ENCODE measurements around the gene GPR108. TPM values are rescaled to one million over a fixed set of nuclear protein-coding genes. Genes with fewer than 3 reads are reported as not detected.

The GPR108 gene
- total and polyA plus RNA-seq, 2 of the 13 experiments (the other 11 are each of a cell fraction or from before 2014, with no cell fraction given): 36.4 to 63.0 TPM

DNA sequence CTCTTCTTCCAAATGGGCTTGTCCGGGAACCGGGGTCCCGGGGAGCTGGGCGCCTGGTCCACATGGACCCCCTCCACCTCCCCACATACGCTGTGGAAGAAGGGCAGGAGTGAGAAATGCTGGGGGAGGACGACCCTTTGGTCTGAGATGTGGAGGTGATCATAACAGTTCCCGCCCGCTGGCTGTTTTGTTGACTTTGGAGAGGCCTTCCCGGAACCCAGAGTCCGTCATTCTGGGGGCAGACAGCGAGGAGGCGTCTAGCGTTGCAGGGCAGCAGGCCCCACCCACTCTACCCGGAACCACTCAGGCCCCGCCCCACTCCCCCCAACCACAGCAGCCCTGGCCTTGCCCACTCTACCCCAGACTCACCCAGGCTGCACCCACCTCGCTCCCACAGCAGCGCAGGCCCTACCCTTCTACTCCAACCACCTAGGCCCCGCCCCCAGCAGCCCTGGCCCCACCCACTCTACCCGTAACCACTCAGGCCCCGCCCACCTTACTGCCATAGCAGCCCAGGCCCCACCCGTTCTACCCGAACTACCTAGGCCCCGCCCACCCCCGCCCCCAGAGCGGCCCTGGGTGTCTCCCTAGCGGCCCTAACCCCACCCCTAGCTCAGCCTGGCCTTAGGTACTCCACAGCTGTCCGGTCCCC is 7.1 kb downstream of the GPR108 start (continued):
- TF ChIP-seq CAMTA2 (CRISPR knock-in tag; IDR thresholded peaks at IDR 0.05; ENCODE audit: borderline replicate concordance) (no peak), RFX3 (CRISPR knock-in tag; IDR thresholded peaks at IDR 0.05) (peak; percentile 49), ZNF766 (CRISPR knock-in tag; IDR thresholded peaks at IDR 0.05; ENCODE audit: borderline replicate concordance) (no peak), THAP11 (CRISPR knock-in tag; IDR thresholded peaks at IDR 0.05) (peak; percentile 81), ZNF619 (CRISPR knock-in tag; IDR thresholded peaks at IDR 0.05) (no peak), POLR2AphosphoS2 (IDR thresholded peaks at IDR 0.05; ENCODE audit: low read depth, low read length) (no peak), ELF3 (CRISPR knock-in tag; IDR thresholded peaks at IDR 0.05) (peak; percentile 84), SMYD3 (CRISPR knock-in tag; IDR thresholded peaks at IDR 0.05) (no peak), RAD21 (CRISPR knock-in tag; IDR thresholded peaks at IDR 0.05) (0 out of 2 replicates have a peak, but pooled peaks have one; percentile 24), MEIS1 (CRISPR knock-in tag; IDR thresholded peaks at IDR 0.05; ENCODE audit: borderline replicate concordance) (no peak; the same call in 1 of the 2 replicates), ZC3H4 (CRISPR knock-in tag; IDR thresholded peaks at IDR 0.05; ENCODE audit: borderline replicate concordance) (no peak), HNRNPL (IDR thresholded peaks at IDR 0.05; ENCODE audit: low read depth, low read length) (peak; percentile 87), ZSCAN25 (CRISPR knock-in tag; IDR thresholded peaks at IDR 0.05) (no peak; the same call in 1 of the 2 replicates), NFIC (IDR thresholded peaks at IDR 0.05; ENCODE audit: low read length) (no peak), ZNF761 (CRISPR knock-in tag; conservative IDR thresholded peaks at IDR 0.05) (no peak), ZNF136 (CRISPR knock-in tag; IDR thresholded peaks at IDR 0.05; ENCODE audit: low read depth) (no peak; the same call in 1 of the 2 replicates), PPARG (CRISPR knock-in tag; conservative IDR thresholded peaks at IDR 0.05) (peak; percentile 58)
- TF ChIP-seq, protein P1, sequence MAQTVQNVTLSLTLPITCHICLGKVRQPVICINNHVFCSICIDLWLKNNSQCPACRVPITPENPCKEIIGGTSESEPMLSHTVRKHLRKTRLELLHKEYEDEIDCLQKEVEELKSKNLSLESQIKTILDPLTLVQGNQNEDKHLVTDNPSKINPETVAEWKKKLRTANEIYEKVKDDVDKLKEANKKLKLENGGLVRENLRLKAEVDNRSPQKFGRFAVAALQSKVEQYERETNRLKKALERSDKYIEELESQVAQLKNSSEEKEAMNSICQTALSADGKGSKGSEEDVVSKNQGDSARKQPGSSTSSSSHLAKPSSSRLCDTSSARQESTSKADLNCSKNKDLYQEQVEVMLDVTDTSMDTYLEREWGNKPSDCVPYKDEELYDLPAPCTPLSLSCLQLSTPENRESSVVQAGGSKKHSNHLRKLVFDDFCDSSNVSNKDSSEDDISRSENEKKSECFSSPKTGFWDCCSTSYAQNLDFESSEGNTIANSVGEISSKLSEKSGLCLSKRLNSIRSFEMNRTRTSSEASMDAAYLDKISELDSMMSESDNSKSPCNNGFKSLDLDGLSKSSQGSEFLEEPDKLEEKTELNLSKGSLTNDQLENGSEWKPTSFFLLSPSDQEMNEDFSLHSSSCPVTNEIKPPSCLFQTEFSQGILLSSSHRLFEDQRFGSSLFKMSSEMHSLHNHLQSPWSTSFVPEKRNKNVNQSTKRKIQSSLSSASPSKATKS (CRISPR knock-in tag; IDR thresholded peaks at IDR 0.05): no peak
- TF ChIP-seq, protein P2, sequence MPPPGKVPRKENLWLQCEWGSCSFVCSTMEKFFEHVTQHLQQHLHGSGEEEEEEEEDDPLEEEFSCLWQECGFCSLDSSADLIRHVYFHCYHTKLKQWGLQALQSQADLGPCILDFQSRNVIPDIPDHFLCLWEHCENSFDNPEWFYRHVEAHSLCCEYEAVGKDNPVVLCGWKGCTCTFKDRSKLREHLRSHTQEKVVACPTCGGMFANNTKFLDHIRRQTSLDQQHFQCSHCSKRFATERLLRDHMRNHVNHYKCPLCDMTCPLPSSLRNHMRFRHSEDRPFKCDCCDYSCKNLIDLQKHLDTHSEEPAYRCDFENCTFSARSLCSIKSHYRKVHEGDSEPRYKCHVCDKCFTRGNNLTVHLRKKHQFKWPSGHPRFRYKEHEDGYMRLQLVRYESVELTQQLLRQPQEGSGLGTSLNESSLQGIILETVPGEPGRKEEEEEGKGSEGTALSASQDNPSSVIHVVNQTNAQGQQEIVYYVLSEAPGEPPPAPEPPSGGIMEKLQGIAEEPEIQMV (CRISPR knock-in tag; IDR thresholded peaks at IDR 0.05; ENCODE audit: low read depth): no peak
- TF ChIP-seq, protein P3, sequence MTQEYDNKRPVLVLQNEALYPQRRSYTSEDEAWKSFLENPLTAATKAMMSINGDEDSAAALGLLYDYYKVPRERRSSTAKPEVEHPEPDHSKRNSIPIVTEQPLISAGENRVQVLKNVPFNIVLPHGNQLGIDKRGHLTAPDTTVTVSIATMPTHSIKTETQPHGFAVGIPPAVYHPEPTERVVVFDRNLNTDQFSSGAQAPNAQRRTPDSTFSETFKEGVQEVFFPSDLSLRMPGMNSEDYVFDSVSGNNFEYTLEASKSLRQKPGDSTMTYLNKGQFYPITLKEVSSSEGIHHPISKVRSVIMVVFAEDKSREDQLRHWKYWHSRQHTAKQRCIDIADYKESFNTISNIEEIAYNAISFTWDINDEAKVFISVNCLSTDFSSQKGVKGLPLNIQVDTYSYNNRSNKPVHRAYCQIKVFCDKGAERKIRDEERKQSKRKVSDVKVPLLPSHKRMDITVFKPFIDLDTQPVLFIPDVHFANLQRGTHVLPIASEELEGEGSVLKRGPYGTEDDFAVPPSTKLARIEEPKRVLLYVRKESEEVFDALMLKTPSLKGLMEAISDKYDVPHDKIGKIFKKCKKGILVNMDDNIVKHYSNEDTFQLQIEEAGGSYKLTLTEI (CRISPR knock-in tag; conservative IDR thresholded peaks at IDR 0.05): no peak
- TF ChIP-seq, protein P4, sequence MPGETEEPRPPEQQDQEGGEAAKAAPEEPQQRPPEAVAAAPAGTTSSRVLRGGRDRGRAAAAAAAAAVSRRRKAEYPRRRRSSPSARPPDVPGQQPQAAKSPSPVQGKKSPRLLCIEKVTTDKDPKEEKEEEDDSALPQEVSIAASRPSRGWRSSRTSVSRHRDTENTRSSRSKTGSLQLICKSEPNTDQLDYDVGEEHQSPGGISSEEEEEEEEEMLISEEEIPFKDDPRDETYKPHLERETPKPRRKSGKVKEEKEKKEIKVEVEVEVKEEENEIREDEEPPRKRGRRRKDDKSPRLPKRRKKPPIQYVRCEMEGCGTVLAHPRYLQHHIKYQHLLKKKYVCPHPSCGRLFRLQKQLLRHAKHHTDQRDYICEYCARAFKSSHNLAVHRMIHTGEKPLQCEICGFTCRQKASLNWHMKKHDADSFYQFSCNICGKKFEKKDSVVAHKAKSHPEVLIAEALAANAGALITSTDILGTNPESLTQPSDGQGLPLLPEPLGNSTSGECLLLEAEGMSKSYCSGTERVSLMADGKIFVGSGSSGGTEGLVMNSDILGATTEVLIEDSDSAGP (CRISPR knock-in tag; IDR thresholded peaks at IDR 0.05; ENCODE audit: borderline replicate concordance): peak; percentile 54; the same call in 1 of the 2 replicates
